ENCODE measurements around the gene MAST4. TPM values are rescaled to one million over a fixed set of nuclear protein-coding genes. Genes with fewer than 3 reads are reported as not detected.

MAST4 gene
- total RNA-seq, 1 experiment from 2014 or later: 1.5 TPM

- DNase-seq (ENCODE audit: extremely low read depth, low read depth): no peak
These were observed 463.0 kb downstream of the MAST4 start for GRCh38 chr5:67058998-67059743.

DNA sequence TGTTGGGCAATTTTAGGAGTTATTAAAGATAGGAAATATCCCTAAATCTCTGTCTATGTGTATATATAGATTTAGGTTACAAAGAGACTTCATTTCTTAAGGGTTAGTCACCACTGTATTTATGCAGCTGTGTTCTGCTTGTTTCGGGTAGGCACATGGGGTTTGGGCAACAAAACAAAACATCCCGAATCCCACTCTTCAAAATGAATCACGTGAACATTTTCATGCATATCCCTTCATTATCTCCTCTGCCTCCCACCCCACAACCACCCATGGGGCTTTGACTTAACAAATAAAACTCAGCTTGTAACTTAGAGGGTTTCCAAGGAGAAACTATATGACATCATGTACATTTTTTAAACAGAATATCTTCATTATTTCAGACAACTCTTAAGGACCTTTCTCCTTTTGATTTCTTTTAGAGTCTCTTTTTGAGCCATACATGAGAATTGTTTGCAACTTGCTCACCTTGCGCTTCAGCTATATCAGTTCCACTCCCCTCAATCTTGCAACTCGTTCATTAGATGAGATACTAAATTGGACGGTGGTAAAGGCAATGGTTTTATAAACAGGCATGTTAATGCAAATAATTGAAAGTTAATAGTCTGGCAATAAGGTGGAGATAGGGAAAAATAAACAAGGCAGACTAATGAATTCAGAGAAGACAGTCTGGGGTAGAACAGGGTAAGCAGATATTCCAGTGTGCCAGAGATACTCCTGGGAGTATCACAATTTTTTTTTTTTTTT, 463.7 kb downstream of the MAST4 start:
- DNase-seq (ENCODE audit: extremely low read depth, low read depth): no peak

- DNase-seq (ENCODE audit: extremely low read depth, low read depth): no peak
These were observed 465.3 kb downstream of the MAST4 start for GRCh38 chr5:67061511-67061910.

DNA sequence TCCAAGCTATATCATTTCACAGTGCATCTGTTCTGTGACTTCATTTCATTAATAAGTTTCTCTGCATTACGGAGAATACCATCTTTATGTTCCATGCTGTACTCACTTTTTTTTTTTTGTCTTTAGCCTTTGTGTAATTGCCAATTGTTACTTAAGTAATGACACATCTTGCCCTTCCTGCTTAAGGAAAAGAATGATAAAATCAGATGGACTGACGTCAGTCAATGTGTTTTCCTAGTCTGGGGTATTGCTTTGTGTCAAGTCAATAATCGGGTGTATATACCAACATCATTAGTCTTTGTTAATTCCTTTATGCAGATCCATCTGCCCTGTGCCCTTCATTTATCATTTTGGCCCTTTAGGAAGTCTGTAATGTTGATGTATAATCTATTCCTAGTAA, 466.9 kb downstream of the MAST4 start:
- DNase-seq (ENCODE audit: extremely low read depth, low read depth): no peak

DNA sequence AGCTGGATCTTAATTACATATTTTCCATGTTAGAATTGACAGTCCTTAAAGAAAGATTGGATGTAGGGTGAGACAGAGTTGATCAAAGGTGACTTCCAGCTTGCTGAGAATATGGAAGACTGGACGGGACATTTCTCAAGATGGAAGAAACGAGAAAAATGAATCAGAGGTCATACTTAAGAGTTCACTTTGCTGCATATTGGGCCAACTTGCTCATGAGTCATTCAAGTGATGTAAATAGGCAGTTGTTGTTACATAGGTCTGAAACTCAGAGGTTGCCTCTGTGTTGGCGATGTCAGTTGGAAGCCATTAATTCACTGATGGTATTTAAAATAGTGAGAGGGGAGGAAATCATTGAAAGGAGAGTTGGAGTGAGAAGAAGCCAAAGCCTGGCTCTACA, 467.6 kb downstream of the MAST4 start:
- peak; percentile 26 for DNase-seq (ENCODE audit: extremely low read depth, low read depth)

GRCh38 chr5:67065237-67065636, 469.0 kb downstream of the MAST4 start:
- no peak for DNase-seq (ENCODE audit: extremely low read depth, low read depth)

DNA sequence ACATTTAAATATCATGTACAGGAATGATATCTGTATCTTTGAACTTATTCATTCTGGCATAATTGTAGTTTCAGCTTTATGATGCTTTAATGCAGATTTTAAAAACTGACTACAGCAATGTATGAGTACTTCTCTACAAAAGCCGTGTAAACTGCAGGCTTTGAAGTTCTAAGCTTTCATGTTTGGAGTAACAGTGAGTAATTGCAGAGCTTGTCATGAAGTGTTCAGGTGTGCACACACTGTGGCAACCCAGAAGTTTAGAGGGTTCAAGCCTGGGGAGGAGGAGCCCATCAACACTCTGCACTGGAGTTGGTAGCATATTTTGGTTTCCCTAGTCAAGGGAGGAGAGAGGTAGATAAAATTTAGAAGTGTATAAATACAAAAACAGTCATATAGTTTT, 469.5 kb downstream of the MAST4 start:
- DNase-seq (ENCODE audit: extremely low read depth, low read depth): no peak

DNA sequence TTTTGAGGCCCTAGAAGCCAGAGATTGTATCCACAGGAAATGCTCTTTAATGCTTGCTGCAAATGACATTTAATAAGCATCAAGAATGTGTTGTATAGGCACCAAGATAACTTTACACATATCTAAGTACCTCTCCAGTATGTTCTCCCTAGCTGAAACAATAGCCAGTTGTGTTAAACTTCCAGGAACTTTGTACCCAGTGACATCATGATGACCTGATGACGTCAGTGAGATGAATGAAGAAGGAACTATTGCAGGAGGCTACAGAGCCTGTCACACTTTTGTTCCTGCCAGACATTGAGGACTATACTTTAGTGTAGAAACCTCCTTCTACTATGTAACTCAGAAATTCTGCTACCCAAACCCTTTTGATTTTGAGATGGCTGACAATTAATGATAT, 470.6 kb downstream of the MAST4 start:
- DNase-seq (ENCODE audit: extremely low read depth, low read depth): no peak

GRCh38 chr5:67073045-67073680, 477.0 kb downstream of the MAST4 start:
- DNase-seq (ENCODE audit: extremely low read depth, low read depth): no peak

- no peak for DNase-seq (ENCODE audit: extremely low read depth, low read depth)
These were observed 481.1 kb downstream of the MAST4 start for GRCh38 chr5:67077296-67077695.

DNA sequence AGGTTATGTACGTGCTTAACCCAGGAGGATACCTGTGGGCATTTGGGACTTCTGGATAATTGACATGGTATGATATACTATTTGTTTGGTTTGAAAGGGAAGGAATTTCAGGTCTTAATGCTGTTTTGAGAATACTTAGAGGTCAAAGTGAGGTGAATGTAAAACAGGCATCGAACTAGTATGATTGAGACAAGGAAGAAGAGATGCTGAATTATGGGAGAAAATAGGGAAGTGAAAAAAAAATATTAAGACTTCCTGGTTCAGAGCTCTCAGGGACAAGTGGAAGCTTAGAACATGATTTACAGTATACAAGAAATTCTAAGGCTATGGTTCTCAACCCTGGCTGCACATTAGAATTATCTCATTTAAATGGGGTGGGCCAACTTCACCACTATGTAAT, 485.1 kb downstream of the MAST4 start:
- DNase-seq (ENCODE audit: extremely low read depth, low read depth): no peak

- DNase-seq (ENCODE audit: extremely low read depth, low read depth): no peak
These were observed 486.7 kb downstream of the MAST4 start for GRCh38 chr5:67082941-67083340.

DNA sequence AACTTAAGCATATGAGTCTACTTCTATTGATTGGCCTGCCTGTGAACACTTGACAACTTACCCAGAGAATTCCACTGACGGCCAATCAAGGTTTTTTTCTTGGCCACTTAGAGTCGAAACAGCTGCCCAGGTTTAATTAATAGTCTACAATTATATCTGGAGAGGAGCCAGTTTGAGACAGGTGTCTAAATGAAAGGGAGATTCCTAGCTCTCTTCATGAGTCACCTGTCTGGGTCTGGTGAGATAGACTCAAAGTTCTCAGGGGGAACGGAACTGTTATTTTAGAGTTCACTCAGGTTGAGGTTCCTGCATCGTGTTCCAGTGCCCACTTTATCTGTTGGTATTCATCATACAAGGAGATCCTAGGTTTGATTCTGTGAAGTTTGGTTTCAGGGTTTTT, 489.4 kb downstream of the MAST4 start:
- no peak for DNase-seq (ENCODE audit: extremely low read depth, low read depth)

GRCh38 chr5:67089200-67089725, 493.1 kb downstream of the MAST4 start:
- DNase-seq (ENCODE audit: extremely low read depth, low read depth): no peak

DNA sequence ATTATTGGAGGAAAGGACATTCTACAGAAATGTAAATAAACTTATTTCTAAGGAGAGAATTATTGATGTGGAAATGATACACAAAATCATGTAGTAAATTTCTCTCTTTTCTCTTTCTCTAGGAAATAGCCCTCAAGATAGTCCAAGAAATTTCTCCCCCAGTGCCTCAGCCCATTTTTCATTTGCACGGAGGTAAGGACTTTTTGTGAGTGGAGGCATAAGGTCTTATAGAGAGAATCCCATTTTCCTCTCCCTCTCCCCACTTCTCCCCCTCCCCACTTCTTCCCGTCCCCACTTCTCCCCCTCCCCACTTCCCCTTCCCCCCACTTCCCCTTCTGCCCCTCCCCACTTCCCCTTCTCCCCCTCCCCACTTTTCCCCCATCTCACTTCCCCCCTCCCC, 493.8 kb downstream of the MAST4 start:
- no peak for DNase-seq (ENCODE audit: extremely low read depth, low read depth)

- DNase-seq (ENCODE audit: extremely low read depth, low read depth): no peak
These were observed 494.4 kb downstream of the MAST4 start for GRCh38 chr5:67090593-67090992.

DNA sequence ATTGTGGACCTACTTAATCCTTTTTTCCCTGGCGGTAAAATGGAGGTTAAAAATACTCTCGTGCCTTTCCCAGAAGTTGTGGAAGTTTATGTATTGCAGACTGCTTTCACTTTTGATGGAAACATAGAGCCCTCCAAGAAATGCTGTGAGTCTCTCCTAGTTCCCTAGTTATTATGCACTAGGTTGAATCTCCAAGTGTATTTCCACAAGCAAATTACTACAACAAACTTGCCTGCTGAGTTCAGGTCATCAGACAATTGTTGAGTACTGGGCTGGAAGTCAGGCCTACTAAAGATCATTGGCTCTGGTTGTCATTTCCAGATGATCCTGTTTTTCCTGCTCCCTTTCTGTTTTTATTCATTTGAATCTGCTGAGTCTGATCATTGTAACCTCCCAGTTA, 496.3 kb downstream of the MAST4 start:
- DNase-seq (ENCODE audit: extremely low read depth, low read depth): no peak

GRCh38 chr5:67093279-67093678, 497.1 kb downstream of the MAST4 start:
- no peak for DNase-seq (ENCODE audit: extremely low read depth, low read depth)

- DNase-seq (ENCODE audit: extremely low read depth, low read depth): no peak
These were observed 498.5 kb downstream of the MAST4 start for GRCh38 chr5:67094476-67095300.

GRCh38 chr5:67095346-67096171, 499.4 kb downstream of the MAST4 start:
- DNase-seq (ENCODE audit: extremely low read depth, low read depth): no peak
